ENCODE data around the gene SUSD3. TPM values are rescaled to one million over a fixed set of nuclear protein-coding genes. Genes with fewer than 3 reads are reported as not detected.

Gene SUSD3
- total and polyA plus RNA-seq, 2 donors from 2014 or later, result 12.2 to 34.6 TPM

DNA sequence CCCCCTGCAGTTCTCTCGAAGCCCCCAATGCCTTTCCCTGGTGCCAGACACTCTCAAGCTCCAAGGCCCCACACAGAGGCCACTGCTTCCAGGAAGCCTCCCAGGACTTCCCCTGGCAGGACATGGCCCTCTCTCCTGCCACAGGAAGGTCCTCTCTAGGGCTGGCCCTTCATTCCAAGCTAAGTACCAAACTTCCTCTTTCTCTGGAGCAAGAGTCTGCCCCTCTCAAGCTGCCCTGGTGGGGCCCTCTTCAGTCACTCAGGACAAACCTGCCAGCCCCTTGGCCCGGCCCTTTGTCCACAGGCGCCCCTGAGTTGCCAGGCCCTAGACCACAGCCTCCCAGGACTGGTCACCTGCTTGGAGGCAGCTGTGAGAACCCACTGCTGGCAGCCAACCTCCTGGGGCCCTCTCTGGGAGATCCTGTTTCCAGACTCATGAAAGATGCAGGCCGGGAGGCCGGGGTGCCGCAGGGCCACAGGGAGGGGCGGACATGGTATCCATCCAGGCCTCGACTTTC, 69.0 kb downstream of the SUSD3 start:
- peak overlapping the region in 1 of 3 donors; percentile 28 for H3K4me3 ChIP-seq (ENCODE audit: low read length in 3 of 3)
- FAIRE-seq (no peak), DNase-seq (peak; percentile 43 to 81 (median 67))
- no peaks in the 10 kb centered on the region for H3K27me3 ChIP-seq (ENCODE audit: control insufficient read depth, insufficient read depth, low read length)
- H3K27ac ChIP-seq (ENCODE audit: low read depth in 2 of 2, low read length in 2 of 2), result peak overlapping the region; percentile 77 to 81
- intact Hi-C loops (cut with DNase I), result no loop called here
- peaks cover 0 to 23% (median 16%) of the 10 kb centered on the region in 3 donors for H3K36me3 ChIP-seq (ENCODE audit: control insufficient read depth in 2 of 3, insufficient read depth in 3 of 3, low read length in 3 of 3)
- H3K9ac ChIP-seq (ENCODE audit: low read length in 3 of 3), result peak overlapping the region in 1 of 3 donors; percentile 44
- TF ChIP-seq, protein P1, sequence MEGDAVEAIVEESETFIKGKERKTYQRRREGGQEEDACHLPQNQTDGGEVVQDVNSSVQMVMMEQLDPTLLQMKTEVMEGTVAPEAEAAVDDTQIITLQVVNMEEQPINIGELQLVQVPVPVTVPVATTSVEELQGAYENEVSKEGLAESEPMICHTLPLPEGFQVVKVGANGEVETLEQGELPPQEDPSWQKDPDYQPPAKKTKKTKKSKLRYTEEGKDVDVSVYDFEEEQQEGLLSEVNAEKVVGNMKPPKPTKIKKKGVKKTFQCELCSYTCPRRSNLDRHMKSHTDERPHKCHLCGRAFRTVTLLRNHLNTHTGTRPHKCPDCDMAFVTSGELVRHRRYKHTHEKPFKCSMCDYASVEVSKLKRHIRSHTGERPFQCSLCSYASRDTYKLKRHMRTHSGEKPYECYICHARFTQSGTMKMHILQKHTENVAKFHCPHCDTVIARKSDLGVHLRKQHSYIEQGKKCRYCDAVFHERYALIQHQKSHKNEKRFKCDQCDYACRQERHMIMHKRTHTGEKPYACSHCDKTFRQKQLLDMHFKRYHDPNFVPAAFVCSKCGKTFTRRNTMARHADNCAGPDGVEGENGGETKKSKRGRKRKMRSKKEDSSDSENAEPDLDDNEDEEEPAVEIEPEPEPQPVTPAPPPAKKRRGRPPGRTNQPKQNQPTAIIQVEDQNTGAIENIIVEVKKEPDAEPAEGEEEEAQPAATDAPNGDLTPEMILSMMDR (IDR thresholded peaks at IDR 0.05; ENCODE audit: borderline replicate concordance, extremely low read depth, insufficient read depth), result no peak
- H3K4me1 ChIP-seq (ENCODE audit: control insufficient read depth in 2 of 3, insufficient read depth in 2 of 3, low read depth in 1 of 3, low read length in 3 of 3), result peaks cover 0 to 63% (median 61%) of the 10 kb centered on the region in 3 donors
- H3K9me3 ChIP-seq (ENCODE audit: control insufficient read depth in 2 of 3, insufficient read depth in 1 of 3, low read length in 3 of 3), result no peaks in the 10 kb centered on the region

DNA sequence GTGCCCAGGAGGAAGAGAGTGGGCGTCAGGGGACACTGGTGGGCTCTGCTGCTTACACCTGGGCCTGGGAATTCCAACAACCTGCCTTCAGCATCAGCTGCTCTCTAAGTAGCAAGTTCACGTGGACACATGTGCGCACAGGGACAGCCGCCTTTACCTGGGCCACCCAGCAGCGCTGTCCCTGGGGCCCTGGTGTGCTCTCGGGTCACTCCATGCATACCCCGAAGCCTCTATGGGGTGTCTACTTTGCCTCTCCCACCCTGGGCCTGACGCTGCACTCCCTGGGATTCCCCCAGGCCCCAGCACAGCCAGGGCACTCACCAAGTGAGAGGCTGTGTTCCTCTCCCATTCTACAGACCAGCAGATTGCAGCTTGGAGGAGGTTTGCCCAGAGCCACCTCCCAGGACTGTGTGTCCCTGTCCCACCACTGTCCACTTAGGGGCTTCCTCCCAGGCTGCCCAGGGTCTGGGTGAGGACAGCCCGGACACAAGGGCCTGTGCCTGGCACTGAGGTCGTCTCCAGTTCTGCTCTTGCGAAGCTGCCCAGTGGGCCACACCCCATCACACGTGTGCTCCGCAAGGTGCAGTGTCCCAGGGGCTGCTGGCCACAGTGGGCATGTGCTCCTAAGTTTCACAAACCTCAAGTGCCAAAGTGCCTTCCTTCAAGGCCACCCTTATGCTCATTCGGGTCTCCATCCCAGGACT, 69.7 kb downstream of the SUSD3 start:
- Histone ChIP-seq H3K9me3 (ENCODE audit: control insufficient read depth in 2 of 3, insufficient read depth in 1 of 3, low read length in 3 of 3) (no peaks in the 10 kb centered on the region), H3K4me3 (ENCODE audit: low read length in 3 of 3) (peak overlapping the region in 1 of 3 donors; percentile 7), H3K4me1 (ENCODE audit: control insufficient read depth in 2 of 3, insufficient read depth in 2 of 3, low read depth in 1 of 3, low read length in 3 of 3) (peaks cover 0 to 68% (median 67%) of the 10 kb centered on the region in 3 donors), H3K9ac (ENCODE audit: low read length in 3 of 3) (peak overlapping the region in 1 of 3 donors; percentile 41), H3K36me3 (ENCODE audit: control insufficient read depth in 2 of 3, insufficient read depth in 3 of 3, low read length in 3 of 3) (peaks cover 0 to 17% (median 14%) of the 10 kb centered on the region in 3 donors), H3K27ac (ENCODE audit: low read depth in 2 of 2, low read length in 2 of 2) (peak overlapping the region; percentile 29 to 81), H3K27me3 (ENCODE audit: control insufficient read depth, insufficient read depth, low read length) (no peaks in the 10 kb centered on the region)
- FAIRE-seq (no peak), DNase-seq (peak in 2 of 5 donors; percentile 47 to 60)
- intact Hi-C loops (cut with DNase I), result no loop called here
- TF ChIP-seq, protein P1 (IDR thresholded peaks at IDR 0.05; ENCODE audit: borderline replicate concordance, extremely low read depth, insufficient read depth), result no peak

DNA sequence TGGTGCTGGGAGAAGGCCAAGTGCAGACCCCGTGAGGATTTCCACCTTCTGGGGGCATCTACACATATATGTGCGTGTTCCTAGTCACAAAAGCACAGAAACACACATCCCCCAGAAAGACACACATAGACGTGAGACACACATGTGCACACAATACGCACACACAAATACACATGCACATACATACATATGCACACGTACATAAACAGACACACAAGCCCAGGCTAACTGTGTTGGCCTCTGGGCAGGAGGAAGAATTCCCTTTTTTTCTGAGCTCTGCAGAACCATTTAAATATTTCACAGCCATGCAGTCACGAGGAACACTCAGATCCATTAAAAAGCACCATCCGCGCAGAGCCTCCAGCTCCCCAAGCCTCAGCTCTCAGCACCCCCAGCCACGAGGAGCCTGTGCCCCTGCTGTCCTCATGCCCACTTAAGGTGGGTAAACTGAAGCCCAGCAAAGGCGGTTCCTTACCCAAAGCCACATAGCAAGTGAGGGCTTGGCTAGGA, 70.3 kb downstream of the SUSD3 start:
- no peaks in the 10 kb centered on the region for H3K9me3 ChIP-seq (ENCODE audit: control insufficient read depth in 2 of 3, insufficient read depth in 1 of 3, low read length in 3 of 3)
- intact Hi-C loops (cut with DNase I), result no loop called here
- FAIRE-seq, result no peak

More for the DNA sequence above, 70.3 kb downstream of the SUSD3 start:
- H3K27ac ChIP-seq (ENCODE audit: low read depth in 2 of 2, low read length in 2 of 2), result peak overlapping the region in 1 of 2 donors; percentile 29
- peak overlapping the region in 1 of 3 donors; percentile 41 for H3K9ac ChIP-seq (ENCODE audit: low read length in 3 of 3)
- H3K27me3 ChIP-seq (ENCODE audit: control insufficient read depth, insufficient read depth, low read length), result no peaks in the 10 kb centered on the region
- H3K4me3 ChIP-seq (ENCODE audit: low read length in 3 of 3), result peak overlapping the region in 1 of 3 donors; percentile 7
- H3K4me1 ChIP-seq (ENCODE audit: control insufficient read depth in 2 of 3, insufficient read depth in 2 of 3, low read depth in 1 of 3, low read length in 3 of 3), result peaks cover 0 to 68% (median 68%) of the 10 kb centered on the region in 3 donors
- TF ChIP-seq, protein P1 (IDR thresholded peaks at IDR 0.05; ENCODE audit: borderline replicate concordance, extremely low read depth, insufficient read depth), result no peak
- DNase-seq, result no peak
- peaks cover 0 to 14% (median 10%) of the 10 kb centered on the region in 3 donors for H3K36me3 ChIP-seq (ENCODE audit: control insufficient read depth in 2 of 3, insufficient read depth in 3 of 3, low read length in 3 of 3)

Measured in kidney (tissue), 14 donors.